NK-92 (cell line): ENCODE measurements around the gene STK16.

Experiments
- DNase-seq: peaks from one replicate; lab custom pipeline; 2025; ENCODE audit not compliant: unreplicated experiment; lab: John Stamatoyannopoulos, UW

The STK16 gene

GRCh38 chr2:219268294-219268693 is 23.0 kb downstream of the STK16 start:
- DNase-seq, result no peak

- no peak for DNase-seq
Observed at GRCh38 chr2:219269362-219270054, 24.2 kb downstream of the STK16 start.

- DNase-seq, result no peak
Observed at GRCh38 chr2:219270055-219270372, 24.7 kb downstream of the STK16 start.

GRCh38 chr2:219271021-219271420 is 25.7 kb downstream of the STK16 start:
- DNase-seq, result no peak

GRCh38 chr2:219272356-219272755 is 27.1 kb downstream of the STK16 start:
- DNase-seq, result no peak

- no peak for DNase-seq
Observed at GRCh38 chr2:219272995-219273394, 27.7 kb downstream of the STK16 start.

GRCh38 chr2:219273937-219274336 is 28.7 kb downstream of the STK16 start:
- DNase-seq, result no peak

- DNase-seq, result no peak
Observed at GRCh38 chr2:219274361-219274921, 29.2 kb downstream of the STK16 start.

- DNase-seq, result no peak
Observed at GRCh38 chr2:219277703-219278654, 32.7 kb downstream of the STK16 start.

- no peak for DNase-seq
Observed at GRCh38 chr2:219278655-219279150, 33.4 kb downstream of the STK16 start.

- DNase-seq, result peak; percentile 79
Observed at GRCh38 chr2:219279151-219279915, 34.1 kb downstream of the STK16 start, which contains the start of gene DNAJB2. Gene DNAJB2 (plus strand): TSS chr2:219279366. CDS start chr2:219279834, 468 bp downstream.

GRCh38 chr2:219279916-219280516 is 34.7 kb downstream of the STK16 start:
- no peak for DNase-seq

- DNase-seq, result no peak
Observed at GRCh38 chr2:219280651-219281050, 35.4 kb downstream of the STK16 start.

GRCh38 chr2:219281588-219281987 is 36.3 kb downstream of the STK16 start:
- no peak for DNase-seq

GRCh38 chr2:219282375-219282774 is 37.1 kb downstream of the STK16 start:
- DNase-seq, result no peak

GRCh38 chr2:219282943-219283581 is 37.8 kb downstream of the STK16 start:
- DNase-seq, result no peak

GRCh38 chr2:219284501-219285372 is 39.5 kb downstream of the STK16 start:
- no peak for DNase-seq

- DNase-seq, result no peak
Observed at GRCh38 chr2:219285373-219285735, 40.1 kb downstream of the STK16 start.

- no peak for DNase-seq
Observed at GRCh38 chr2:219285894-219286425, 40.7 kb downstream of the STK16 start.
